Endothelial cell (in vitro differentiated cells): ENCODE measurements around the gene SAMD4A. TPM values are rescaled to one million over a fixed set of nuclear protein-coding genes. Genes with fewer than 3 reads are reported as not detected.

ENCODE experiments used
- DNase-seq: peaks from one replicate; pipeline ENCODE4 v3.0.0; 2021; ENCODE audit warnings: low spot score
- H3K27ac Mint-ChIP-seq: one replicate; pipeline ENCODE4 v1.8.0; 2021; ENCODE audit warnings: mixed read lengths, inconsistent platforms; ENCODE audit not compliant: unreplicated experiment
- H3K27me3 Mint-ChIP-seq: one replicate; pipeline ENCODE4 v1.8.0; 2021; ENCODE audit warnings: mild to moderate bottlenecking, moderate library complexity, mixed read lengths, inconsistent platforms; ENCODE audit not compliant: unreplicated experiment
- H3K36me3 Mint-ChIP-seq: one replicate; pipeline ENCODE4 v1.8.0; 2021; ENCODE audit warnings: mild to moderate bottlenecking, low read depth, mixed read lengths, inconsistent platforms; ENCODE audit not compliant: unreplicated experiment
- H3K4me1 Mint-ChIP-seq: one replicate; pipeline ENCODE4 v1.8.0; 2021; ENCODE audit warnings: mild to moderate bottlenecking, mixed read lengths, inconsistent platforms; ENCODE audit not compliant: unreplicated experiment
- H3K4me3 Mint-ChIP-seq: one replicate; pipeline ENCODE4 v1.8.0; 2021; ENCODE audit warnings: mild to moderate bottlenecking, mixed read lengths, inconsistent platforms; ENCODE audit not compliant: unreplicated experiment
- H3K9me3 Mint-ChIP-seq: one replicate; pipeline ENCODE4 v1.8.0; 2021; ENCODE audit warnings: mixed read lengths, inconsistent platforms; ENCODE audit not compliant: unreplicated experiment
- total RNA-seq: library from RNA; stranded (reverse); fragmentation: NEBNext Ultra II Directional; extraction: Animal tissue kit (Norgen Biotek cat#: 25700); gene quantifications from one replicate; pipeline ENCODE4 v1.2.1, GENCODE V29; 2021; ENCODE audit not compliant: unreplicated experiment
- TF ChIP-seq, protein P1 (sequence below): fragments of 200-600 bp; sonication (generic); IDR thresholded peaks from one replicate; pipeline ENCODE4 v1.5.0; 2021; ENCODE audit warnings: antibody characterized with exemption; ENCODE audit not compliant: unreplicated experiment

The SAMD4A gene
- total RNA-seq, 1 donor from 2014 or later: 9.2 TPM

DNA sequence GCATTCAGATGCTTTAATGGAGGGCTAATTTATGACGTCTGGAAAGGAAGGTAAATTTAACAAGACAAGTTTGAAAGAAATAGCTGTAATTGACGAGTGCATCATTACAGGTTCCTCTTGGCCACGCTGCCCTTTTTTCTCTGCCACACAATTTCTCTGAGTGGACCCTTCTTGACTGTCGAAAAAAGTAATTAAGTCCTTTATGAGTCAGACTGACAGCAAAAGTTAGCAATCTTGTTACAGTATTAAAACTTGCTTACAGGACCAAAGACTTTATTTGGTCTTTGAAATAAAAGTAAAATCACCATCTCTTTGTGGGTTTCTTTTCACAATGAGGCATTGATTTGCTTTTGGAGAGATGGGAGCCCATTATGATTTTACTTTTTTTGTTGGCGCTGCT lies 42.6 kb downstream of the SAMD4A start:
- no peaks in the 10 kb centered on the region for H3K27me3 Mint-ChIP-seq
- no peak overlapping the region for H3K27ac Mint-ChIP-seq
- DNase-seq: no peak
- no peaks in the 10 kb centered on the region for H3K36me3 Mint-ChIP-seq
- TF ChIP-seq, protein P1, sequence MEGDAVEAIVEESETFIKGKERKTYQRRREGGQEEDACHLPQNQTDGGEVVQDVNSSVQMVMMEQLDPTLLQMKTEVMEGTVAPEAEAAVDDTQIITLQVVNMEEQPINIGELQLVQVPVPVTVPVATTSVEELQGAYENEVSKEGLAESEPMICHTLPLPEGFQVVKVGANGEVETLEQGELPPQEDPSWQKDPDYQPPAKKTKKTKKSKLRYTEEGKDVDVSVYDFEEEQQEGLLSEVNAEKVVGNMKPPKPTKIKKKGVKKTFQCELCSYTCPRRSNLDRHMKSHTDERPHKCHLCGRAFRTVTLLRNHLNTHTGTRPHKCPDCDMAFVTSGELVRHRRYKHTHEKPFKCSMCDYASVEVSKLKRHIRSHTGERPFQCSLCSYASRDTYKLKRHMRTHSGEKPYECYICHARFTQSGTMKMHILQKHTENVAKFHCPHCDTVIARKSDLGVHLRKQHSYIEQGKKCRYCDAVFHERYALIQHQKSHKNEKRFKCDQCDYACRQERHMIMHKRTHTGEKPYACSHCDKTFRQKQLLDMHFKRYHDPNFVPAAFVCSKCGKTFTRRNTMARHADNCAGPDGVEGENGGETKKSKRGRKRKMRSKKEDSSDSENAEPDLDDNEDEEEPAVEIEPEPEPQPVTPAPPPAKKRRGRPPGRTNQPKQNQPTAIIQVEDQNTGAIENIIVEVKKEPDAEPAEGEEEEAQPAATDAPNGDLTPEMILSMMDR: no peak
- no peak overlapping the region for H3K4me3 Mint-ChIP-seq
- H3K9me3 Mint-ChIP-seq: no peaks in the 10 kb centered on the region
- H3K4me1 Mint-ChIP-seq: peaks cover 9% of the 10 kb centered on the region

DNA sequence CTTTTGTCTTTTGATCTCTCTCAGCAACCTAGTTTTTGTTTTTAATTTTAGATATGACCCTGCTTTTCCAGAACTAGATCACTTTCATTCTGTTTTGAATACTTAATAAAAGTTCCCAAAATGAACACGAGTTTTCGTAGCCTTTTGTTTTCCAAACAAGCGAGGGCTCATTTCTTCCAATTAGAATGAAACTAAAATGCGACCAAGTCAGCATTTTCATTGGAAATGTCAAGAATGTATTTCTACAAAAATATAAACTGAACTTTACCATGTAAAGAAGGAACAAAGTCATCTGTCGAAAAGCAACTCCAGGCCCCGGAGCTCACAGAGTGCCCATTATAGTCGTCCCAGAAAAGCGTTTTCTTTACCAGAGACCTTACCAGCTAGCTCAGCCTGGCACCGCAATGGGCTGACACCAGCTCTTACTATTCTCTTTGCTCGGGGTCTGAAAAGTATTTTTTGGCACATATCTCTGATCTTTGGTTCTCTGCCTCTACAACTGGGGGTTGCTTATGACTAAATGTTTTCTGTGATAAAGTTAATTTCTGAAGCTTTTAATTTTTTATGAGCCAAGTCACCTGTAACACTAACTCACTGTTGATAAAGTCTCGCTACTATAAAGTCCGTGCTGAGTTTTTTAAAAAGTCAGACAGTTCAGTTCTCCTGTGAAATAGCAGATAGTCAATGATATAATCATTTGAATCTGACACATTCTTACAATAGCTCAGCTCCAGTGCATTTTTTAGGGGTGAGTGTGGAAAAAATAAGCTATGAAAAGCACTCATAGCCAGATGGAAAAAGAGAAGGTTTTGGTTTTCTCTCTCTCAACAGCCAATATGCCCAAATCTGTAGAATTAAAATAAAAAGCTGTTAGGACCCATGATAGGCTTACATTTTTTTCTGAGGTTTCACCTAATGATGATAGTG lies 43.4 kb downstream of the SAMD4A start:
- Mint-ChIP-seq H3K27ac (no peak overlapping the region), H3K4me3 (no peak overlapping the region), H3K4me1 (peaks cover 5% of the 10 kb centered on the region), H3K9me3 (no peaks in the 10 kb centered on the region), H3K27me3 (no peaks in the 10 kb centered on the region), H3K36me3 (no peaks in the 10 kb centered on the region)
- TF ChIP-seq, protein P1: no peak
- DNase-seq: no peak

DNA sequence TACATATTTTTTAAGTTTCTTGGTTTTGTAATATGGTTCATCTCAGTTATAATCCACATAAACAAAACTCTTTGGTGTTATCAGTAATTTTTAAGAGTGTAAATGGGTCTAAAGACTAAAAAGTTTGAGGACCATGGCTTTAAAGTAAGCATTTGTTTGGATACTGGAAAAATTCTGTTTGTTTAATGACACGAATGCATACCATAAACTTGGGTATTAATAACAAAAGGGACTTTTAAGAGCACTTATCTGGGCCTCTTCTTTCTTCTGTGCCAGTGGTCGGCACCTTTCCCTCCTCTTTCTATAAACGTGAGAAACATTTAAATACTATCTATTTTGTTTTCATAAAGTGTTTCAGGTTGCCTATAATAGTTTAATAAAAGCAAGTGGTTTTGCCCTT lies 47.4 kb downstream of the SAMD4A start:
- Mint-ChIP-seq H3K36me3 (no peaks in the 10 kb centered on the region), H3K4me3 (no peak overlapping the region), H3K9me3 (no peaks in the 10 kb centered on the region), H3K4me1 (peaks cover 5% of the 10 kb centered on the region), H3K27ac (no peak overlapping the region), H3K27me3 (no peaks in the 10 kb centered on the region)
- DNase-seq: no peak
- TF ChIP-seq, protein P1: no peak

DNA sequence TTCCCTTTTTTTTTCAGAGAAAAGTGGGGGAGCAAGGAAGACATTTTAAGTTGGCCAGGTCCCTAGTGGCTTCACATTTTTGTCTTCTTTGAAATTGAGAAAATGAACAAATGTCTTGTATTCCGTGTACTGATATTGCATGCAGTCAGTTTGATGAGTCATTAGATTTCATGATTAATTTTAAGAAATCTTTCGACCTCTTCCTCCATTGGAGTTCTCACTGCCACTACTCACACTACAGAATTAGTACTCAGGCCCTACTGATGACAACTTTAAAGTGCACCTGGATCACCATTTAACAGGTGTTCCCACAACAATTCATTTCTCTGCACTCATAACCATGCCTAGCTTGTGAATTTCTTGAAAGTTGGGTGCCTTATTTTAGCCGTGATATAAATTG lies 50.5 kb downstream of the SAMD4A start:
- Mint-ChIP-seq H3K36me3 (no peaks in the 10 kb centered on the region), H3K27me3 (no peaks in the 10 kb centered on the region), H3K4me3 (no peak overlapping the region), H3K27ac (no peak overlapping the region), H3K4me1 (peaks cover 8% of the 10 kb centered on the region), H3K9me3 (no peaks in the 10 kb centered on the region)
- DNase-seq: no peak
- TF ChIP-seq, protein P1: no peak

DNA sequence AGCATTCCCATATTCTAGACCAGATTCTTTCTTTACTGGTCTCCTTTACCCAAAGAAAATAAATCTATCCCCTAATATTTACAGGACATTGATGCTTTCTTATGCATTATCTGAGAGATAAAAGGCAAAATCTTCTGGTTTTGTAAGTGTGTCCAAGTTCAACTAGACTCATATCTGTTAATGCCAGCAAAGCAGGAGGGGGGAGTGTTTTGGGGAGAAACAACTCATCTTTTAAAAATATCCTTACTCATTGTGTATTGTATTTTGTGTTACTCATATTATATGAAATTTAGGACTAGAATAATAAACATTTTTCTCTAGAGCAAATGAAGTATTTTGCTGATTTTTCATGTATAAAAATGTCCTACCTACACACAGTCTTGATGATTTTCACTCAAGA lies 54.8 kb downstream of the SAMD4A start:
- no peaks in the 10 kb centered on the region for H3K9me3 Mint-ChIP-seq
- H3K36me3 Mint-ChIP-seq: no peaks in the 10 kb centered on the region
- no peak overlapping the region for H3K27ac Mint-ChIP-seq
- DNase-seq: no peak
- H3K4me1 Mint-ChIP-seq: peaks cover 36% of the 10 kb centered on the region
- H3K27me3 Mint-ChIP-seq: peaks cover 2% of the 10 kb centered on the region
- H3K4me3 Mint-ChIP-seq: no peak overlapping the region
- TF ChIP-seq, protein P1: no peak
